K562 (cell line): ENCODE measurements around the gene CLIC3. TPM values are rescaled to one million over a fixed set of nuclear protein-coding genes. Genes with fewer than 3 reads are reported as not detected.

Source experiments
- ATAC-seq: fragments of 200-7000 bp; cut with Tn5 transposase; 3 replicates; pipeline ENCODE4 v1.9.1; 2020; ENCODE audit warnings: moderate library complexity
- BruUV-seq: library from RNA; stranded (reverse); fragments of 400-500 nt; replicated peaks from 2 replicates; lab custom pipeline; 2021; lab: Mats Ljungman, UMichigan
- CTCF ChIA-PET: fragments of 300-600 bp; formaldehyde crosslinking; extraction: SDS; loops from one replicate; lab custom pipeline; 2021; ENCODE audit warnings: low intra/inter-chr PET ratio; lab: Yijun Ruan, JAX
- POLR2A ChIA-PET: fragments of 300-600, 350-650 bp; sonication (Branson Sonifier 250); formaldehyde crosslinking; extraction: SDS; loops from one replicate; lab custom pipeline; 2021; ENCODE audit warnings: antibody characterized with exemption, inconsistent platforms; lab: Yijun Ruan, JAX
- DNase-seq, 4 experiments: peaks; one replicate each; pipeline versions ENCODE4 v3.0.0 to v3.0.0-alpha.2; 2011 to 2018; ENCODE audit warnings: low spot score in 3 of 4, mixed read lengths in 3 of 4; ENCODE audit errors: extremely low read depth in 1 of 4
- FAIRE-seq: peaks from 2 replicates; lab custom pipeline; 2011; peaks lifted over from hg19 to GRCh38; lab: Jason Lieb, UNC
- H2AFZ ChIP-seq: 2 replicates; pipeline ENCODE4 v1.6.0; 2011; ENCODE audit warnings: low read depth, low read length, control low read depth, inconsistent platforms
- H3K27ac ChIP-seq: fragments of 200-600 bp; 3 replicates; pipeline ENCODE4 v1.8.0; 2011; ENCODE audit warnings: low read depth, mild to moderate bottlenecking, control low read depth, inconsistent platforms, low read length, moderate library complexity, mixed read lengths; ENCODE audit errors: extremely low read depth
- H3K27me3 ChIP-seq, 2 experiments: fragments of 300-600 bp in 1 of 2; 2 replicates in 1 of 2; 3 replicates in 1 of 2; pipeline versions ENCODE4 v1.6.0 to v1.8.0; 2011; ENCODE audit warnings: inconsistent platforms in 2 of 2, low read length in 2 of 2, mild to moderate bottlenecking in 1 of 2, mixed read lengths in 1 of 2, moderate library complexity in 1 of 2; ENCODE audit not compliant: control insufficient read depth in 2 of 2, insufficient read depth in 2 of 2
- H3K36me3 ChIP-seq: fragments of 300-600 bp; 3 replicates; pipeline ENCODE4 v1.8.0; 2011; ENCODE audit warnings: mild to moderate bottlenecking, low read length, inconsistent platforms; ENCODE audit not compliant: control insufficient read depth, insufficient read depth
- H3K4me1 ChIP-seq, 2 experiments: fragments of 200-600 bp in 1 of 2; replicated peaks in 1 of 2; 2 replicates in 1 of 2; 3 replicates in 1 of 2; pipeline versions ENCODE4 v1.5.1 to v1.8.0; 2011; ENCODE audit warnings: inconsistent platforms in 2 of 2, low read length in 2 of 2, mild to moderate bottlenecking in 1 of 2, mixed read lengths in 1 of 2, moderate library complexity in 1 of 2; ENCODE audit not compliant: control insufficient read depth in 2 of 2, insufficient read depth in 2 of 2
- H3K4me2 ChIP-seq: 2 replicates; pipeline ENCODE4 v1.6.1; 2011; ENCODE audit warnings: low read length, control low read depth, inconsistent platforms, mixed read lengths; ENCODE audit not compliant: insufficient read depth
- H3K4me3 ChIP-seq: fragments of 200-600 bp; sonication (generic), shearing (Covaris generic); 2 replicates; pipeline ENCODE4 v1.5.1; 2016; ENCODE audit warnings: control low read depth, inconsistent platforms
- H3K79me2 ChIP-seq: fragments of 200-600 bp; 3 replicates; pipeline ENCODE4 v1.8.0; 2011; ENCODE audit warnings: low read length, inconsistent platforms; ENCODE audit not compliant: control insufficient read depth, insufficient read depth
- H3K9ac ChIP-seq, 2 experiments: 2 replicates each; pipeline versions ENCODE4 v1.6.0 to v1.6.1; 2011; ENCODE audit warnings: low read depth in 2 of 2, low read length in 2 of 2, control low read depth in 1 of 2, inconsistent platforms in 1 of 2, mild to moderate bottlenecking in 1 of 2, mixed read lengths in 1 of 2; ENCODE audit not compliant: insufficient read depth in 1 of 2
- H3K9me1 ChIP-seq: one replicate; pipeline ENCODE4 v1.6.0; 2011; ENCODE audit warnings: inconsistent platforms, mild to moderate bottlenecking, low read length, moderate library complexity; ENCODE audit not compliant: control insufficient read depth, insufficient read depth
- H3K9me3 ChIP-seq: replicated peaks from 2 replicates; pipeline ENCODE4 v1.5.1; 2011; ENCODE audit warnings: low read depth, low read length, inconsistent platforms; ENCODE audit not compliant: control insufficient read depth, insufficient read depth
- H4K20me1 ChIP-seq: replicated peaks from 2 replicates; pipeline ENCODE4 v1.6.1; 2011; ENCODE audit warnings: low read length, inconsistent platforms, mixed read lengths; ENCODE audit not compliant: control insufficient read depth, insufficient read depth
- EHMT2 ChIP-seq: fragments of 450-650 bp; IDR thresholded peaks from 2 replicates; pipeline ENCODE4 v1.6.1; 2018; ENCODE audit warnings: antibody characterized with exemption
- MYNN ChIP-seq, 2 experiments: sonication (generic); formaldehyde crosslinking in 1 of 2; IDR thresholded peaks; 2 replicates each; pipeline versions ENCODE4 v1.5.0 to v1.6.1; 2016 to 2020; ENCODE audit warnings: antibody characterized with exemption in 1 of 2, missing genetic modification reagents in 1 of 2
- XRCC5 ChIP-seq: fragments of 200-400 bp; formaldehyde crosslinking; IDR thresholded peaks from 2 replicates; pipeline ENCODE4 v1.6.1; 2017; ENCODE audit warnings: low read depth, mild to moderate bottlenecking, low read length
- WGBS: fragments of 100-300 bp; shearing (Covaris generic); methylation state at CpG from one replicate; pipeline ENCODE4 v1.1.6; 2016; ENCODE audit warnings: low coverage, mixed read lengths; ENCODE audit not compliant: insufficient coverage; ENCODE audit errors: missing lambda C conversion rate; 5-methylcytosine and 5-hydroxymethylcytosine counted together
- in situ Hi-C: fragments of 300-500 bp; cut with MboI; formaldehyde crosslinking; loops from 4 replicates; pipeline ENCODE4 v1.15.0; 2018; ENCODE audit warnings: inconsistent platforms, mixed read lengths
- intact Hi-C: fragments of 100-400 bp; cut with micrococcal nuclease; formaldehyde crosslinking; loops from 2 replicates; pipeline ENCODE4 v1.14.2; 2022
- polyA plus RNA-seq, 8 experiments: library from polyadenylated mRNA; depleted of rRNA in 4 of 8; stranded (reverse) in 5 of 8; unstranded in 3 of 8; fragments of >200 nt; fragmentation: Nextera tagmentation in 2 of 8; fragmentation: Illumina TruSeq in 1 of 8; extraction: Ambion mirVana in 2 of 8; extraction: Trizol in 1 of 8; gene quantifications; 2 replicates each; pipeline versions ENCODE4 v1.2.1 to v1.2.3, GENCODE V29; 2011 to 2014; ENCODE audit warnings: inconsistent platforms in 1 of 8, missing spikeins in 1 of 8
- total RNA-seq, 7 experiments: library from RNA; depleted of rRNA in 6 of 7; stranded (reverse); fragments of >200 nt in 6 of 7; fragmentation: Illumina TruSeq in 2 of 7; extraction: Trizol in 2 of 7; gene quantifications; 2 replicates each; pipeline versions ENCODE4 v1.2.1 to v1.2.3, GENCODE V29; 2011 to 2021; ENCODE audit warnings: low replicate concordance in 1 of 7
- TF ChIP-seq, protein P1 (sequence below): sonication (generic); formaldehyde crosslinking; IDR thresholded peaks from 2 replicates; pipeline ENCODE4 v1.8.0; 2022; ENCODE audit warnings: missing genetic modification reagents, mild to moderate bottlenecking, borderline replicate concordance

The CLIC3 gene
- total and polyA plus RNA-seq, 9 of the 15 experiments (the other 6 are each of a cell fraction or from before 2014, with no cell fraction given): 0.27 to 0.29 TPM; not detected in 7

GRCh38 chr9:136955202-136955942, 41.0 kb downstream of the CLIC3 start:
- POLR2A ChIA-PET: interaction anchor here (1.0 kb wide), 1 partner anchor 19 kb away, joined by 6 read pairs; no protein-coding TSS in a partner anchor
- no peaks in the 10 kb centered on the region for H3K9me1 ChIP-seq
- no peak for ATAC-seq
- peaks cover 0 to 62% of the 10 kb centered on the region in 2 experiments; a peak in 4 of 5 replicates for H3K4me1 ChIP-seq
- TF ChIP-seq, protein P1, sequence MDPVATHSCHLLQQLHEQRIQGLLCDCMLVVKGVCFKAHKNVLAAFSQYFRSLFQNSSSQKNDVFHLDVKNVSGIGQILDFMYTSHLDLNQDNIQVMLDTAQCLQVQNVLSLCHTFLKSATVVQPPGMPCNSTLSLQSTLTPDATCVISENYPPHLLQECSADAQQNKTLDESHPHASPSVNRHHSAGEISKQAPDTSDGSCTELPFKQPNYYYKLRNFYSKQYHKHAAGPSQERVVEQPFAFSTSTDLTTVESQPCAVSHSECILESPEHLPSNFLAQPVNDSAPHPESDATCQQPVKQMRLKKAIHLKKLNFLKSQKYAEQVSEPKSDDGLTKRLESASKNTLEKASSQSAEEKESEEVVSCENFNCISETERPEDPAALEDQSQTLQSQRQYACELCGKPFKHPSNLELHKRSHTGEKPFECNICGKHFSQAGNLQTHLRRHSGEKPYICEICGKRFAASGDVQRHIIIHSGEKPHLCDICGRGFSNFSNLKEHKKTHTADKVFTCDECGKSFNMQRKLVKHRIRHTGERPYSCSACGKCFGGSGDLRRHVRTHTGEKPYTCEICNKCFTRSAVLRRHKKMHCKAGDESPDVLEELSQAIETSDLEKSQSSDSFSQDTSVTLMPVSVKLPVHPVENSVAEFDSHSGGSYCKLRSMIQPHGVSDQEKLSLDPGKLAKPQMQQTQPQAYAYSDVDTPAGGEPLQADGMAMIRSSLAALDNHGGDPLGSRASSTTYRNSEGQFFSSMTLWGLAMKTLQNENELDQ: no peak
- no peak for TF ChIP-seq EHMT2
- TF ChIP-seq MYNN (IDR thresholded peaks at IDR 0.05): no peak
- TF ChIP-seq MYNN (CRISPR knock-in tag; IDR thresholded peaks at IDR 0.05): no peak
- TF ChIP-seq XRCC5: no peak
- TF ChIP-seq, all 486 proteins: peak for 0
- Histone ChIP-seq H4K20me1 (0 out of 2 replicates have a peak, but pooled peaks cover 4% of the 10 kb centered on the region), H2AFZ (no peak overlapping the region), H3K27ac (no peak overlapping the region), H3K9ac (peak overlapping the region in 1 of 2 experiments; percentile 55; a peak in 1 of 4 replicates), H3K4me3 (no peak overlapping the region), H3K9me3 (no peaks in the 10 kb centered on the region), H3K79me2 (no peaks in the 10 kb centered on the region), H3K4me2 (no peak overlapping the region), H3K27me3 (peaks cover 2 to 7% of the 10 kb centered on the region in 2 experiments; a peak in 3 of 5 replicates), H3K36me3 (no peaks in the 10 kb centered on the region)
- FAIRE-seq (no peak), DNase-seq (no peak)
- BruUV-seq: no TSS peak
- intact Hi-C loops (no loop called here), in situ Hi-C loops (no loop called here)
- WGBS: 10% methylated on average over 13 of the region's 14 CpGs
- CTCF ChIA-PET: no interaction called here
